WERI-Rb-1 (cell line): ENCODE results near the gene PKIB.

Source experiments
- DNase-seq: peaks from one replicate; pipeline ENCODE4 v3.0.0-alpha.2; 2020
- H3K27ac ChIP-seq: fragments of 250-450 bp; sonication (Bioruptor Pico); 2 replicates; pipeline ENCODE4 v1.5.1; 2020; ENCODE audit warnings: mild to moderate bottlenecking, moderate library complexity
- H3K27me3 ChIP-seq: fragments of 250-450 bp; sonication (Bioruptor Pico); 2 replicates; pipeline ENCODE4 v1.5.1; 2021; ENCODE audit warnings: mild to moderate bottlenecking, low read depth, moderate library complexity; ENCODE audit not compliant: insufficient read depth, severe bottlenecking
- H3K36me3 ChIP-seq: fragments of 250-450 bp; sonication (Bioruptor Pico); 2 replicates; pipeline ENCODE4 v1.5.1; 2020; ENCODE audit warnings: mild to moderate bottlenecking, moderate library complexity
- H3K4me3 ChIP-seq: 2 replicates; pipeline ENCODE4 v1.5.1; 2011; ENCODE audit warnings: low read depth, mild to moderate bottlenecking, control low read depth, low read length
- H3K9me3 ChIP-seq: fragments of 250-450 bp; sonication (Bioruptor Pico); 2 replicates; pipeline ENCODE4 v1.5.1; 2021; ENCODE audit warnings: mild to moderate bottlenecking, moderate library complexity; ENCODE audit not compliant: severe bottlenecking
- TF ChIP-seq, protein P1 (sequence below): IDR thresholded peaks from 2 replicates; pipeline ENCODE4 v1.5.1; 2011; ENCODE audit warnings: low read depth, mild to moderate bottlenecking, control low read depth, inconsistent platforms, low read length

The PKIB gene

DNA sequence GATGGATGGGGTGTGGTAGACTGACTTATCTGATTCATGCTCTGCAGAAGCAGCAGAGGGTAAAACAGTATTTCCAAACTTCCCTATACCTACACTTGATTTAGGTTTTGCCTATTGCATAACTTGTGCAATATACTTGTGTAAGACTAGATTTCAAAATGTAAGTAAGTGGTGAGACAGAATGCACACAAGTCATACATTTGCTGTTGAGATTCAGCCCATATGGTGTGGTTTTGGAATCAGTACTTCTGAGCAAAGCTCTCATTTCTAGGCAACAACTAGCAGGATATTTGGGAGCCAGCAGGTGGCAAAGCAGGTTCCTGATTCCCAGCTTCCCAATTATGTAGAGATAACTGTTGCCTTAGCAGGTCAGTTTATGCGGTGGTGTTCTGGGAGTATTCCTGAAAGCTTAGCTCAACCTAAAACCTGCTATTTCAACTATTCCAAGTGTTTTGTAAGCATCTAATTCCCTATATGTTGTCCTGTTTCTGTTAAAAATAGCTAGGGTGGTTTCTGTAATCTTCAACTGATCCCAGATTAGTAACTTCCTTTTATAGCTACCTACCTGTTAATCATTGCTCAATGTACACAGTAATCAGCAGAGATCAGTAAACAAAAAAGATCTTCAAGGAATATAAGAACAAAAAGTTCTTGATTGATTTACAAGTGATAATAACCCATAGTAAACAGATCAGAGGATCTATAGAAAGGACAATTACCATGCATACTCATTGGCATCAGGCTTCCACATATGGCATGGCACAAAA lies 160.8 kb downstream of the PKIB start:
- no peak overlapping the region for H3K4me3 ChIP-seq
- H3K27ac ChIP-seq: no peak overlapping the region
- no peaks in the 10 kb centered on the region for H3K9me3 ChIP-seq
- H3K36me3 ChIP-seq: no peaks in the 10 kb centered on the region
- H3K27me3 ChIP-seq: no peaks in the 10 kb centered on the region
- peak; percentile 16 for DNase-seq
- TF ChIP-seq, protein P1, sequence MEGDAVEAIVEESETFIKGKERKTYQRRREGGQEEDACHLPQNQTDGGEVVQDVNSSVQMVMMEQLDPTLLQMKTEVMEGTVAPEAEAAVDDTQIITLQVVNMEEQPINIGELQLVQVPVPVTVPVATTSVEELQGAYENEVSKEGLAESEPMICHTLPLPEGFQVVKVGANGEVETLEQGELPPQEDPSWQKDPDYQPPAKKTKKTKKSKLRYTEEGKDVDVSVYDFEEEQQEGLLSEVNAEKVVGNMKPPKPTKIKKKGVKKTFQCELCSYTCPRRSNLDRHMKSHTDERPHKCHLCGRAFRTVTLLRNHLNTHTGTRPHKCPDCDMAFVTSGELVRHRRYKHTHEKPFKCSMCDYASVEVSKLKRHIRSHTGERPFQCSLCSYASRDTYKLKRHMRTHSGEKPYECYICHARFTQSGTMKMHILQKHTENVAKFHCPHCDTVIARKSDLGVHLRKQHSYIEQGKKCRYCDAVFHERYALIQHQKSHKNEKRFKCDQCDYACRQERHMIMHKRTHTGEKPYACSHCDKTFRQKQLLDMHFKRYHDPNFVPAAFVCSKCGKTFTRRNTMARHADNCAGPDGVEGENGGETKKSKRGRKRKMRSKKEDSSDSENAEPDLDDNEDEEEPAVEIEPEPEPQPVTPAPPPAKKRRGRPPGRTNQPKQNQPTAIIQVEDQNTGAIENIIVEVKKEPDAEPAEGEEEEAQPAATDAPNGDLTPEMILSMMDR: 0 out of 2 replicates have a peak, but pooled peaks have one; percentile 20

- TF ChIP-seq, protein P1: no peak
- DNase-seq: no peak
Observed at GRCh38 chr6:122772724-122773415, 162.7 kb downstream of the PKIB start.

More at GRCh38 chr6:122772724-122773415, 162.7 kb downstream of the PKIB start:
- Histone ChIP-seq H3K36me3 (no peaks in the 10 kb centered on the region), H3K4me3 (no peak overlapping the region), H3K9me3 (no peaks in the 10 kb centered on the region), H3K27me3 (no peaks in the 10 kb centered on the region), H3K27ac (no peak overlapping the region)
